ENCODE results near the gene PLA2G6.

DNA sequence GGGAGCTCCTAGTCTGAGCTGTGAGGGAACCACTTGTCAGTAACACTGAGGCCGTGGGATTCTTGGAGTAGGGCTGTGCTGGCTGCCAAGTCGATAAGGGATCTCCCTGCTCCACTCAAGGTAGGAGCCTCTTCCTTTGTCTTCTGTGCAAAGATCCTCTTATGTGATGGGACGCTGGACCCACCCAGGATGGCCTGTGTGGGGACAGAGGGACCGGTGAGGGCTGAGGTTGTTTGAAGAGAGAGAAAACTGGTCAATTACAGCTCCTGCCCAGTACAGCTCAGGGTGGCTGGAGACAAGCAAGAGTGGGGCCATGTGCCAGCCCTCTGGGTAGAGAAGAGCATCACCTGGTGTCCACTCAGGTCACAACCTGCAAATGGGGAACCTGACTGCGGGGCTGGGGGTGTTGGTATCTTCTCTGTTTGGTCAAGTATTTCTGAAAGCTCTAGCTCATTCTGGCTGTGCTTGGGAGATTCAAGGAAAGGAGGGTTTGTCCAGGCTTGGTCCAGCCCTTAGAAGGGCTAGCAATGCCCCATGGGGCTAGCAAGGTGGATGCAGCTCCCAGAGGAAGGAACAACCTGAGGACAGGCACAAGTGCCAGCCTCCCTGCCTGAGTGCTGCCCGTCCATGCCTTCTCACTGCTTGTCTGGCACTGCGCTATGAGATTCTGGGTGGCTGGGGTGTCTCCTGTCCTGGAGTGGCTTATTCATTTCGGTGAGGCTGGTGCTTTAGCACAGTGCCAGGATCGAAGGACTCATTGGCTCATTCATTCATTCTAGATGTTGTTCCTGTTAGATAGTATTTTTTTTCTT, 43.5 kb downstream of the PLA2G6 start:
- TF ChIP-seq SETDB1 (IDR thresholded peaks at IDR 0.05; ENCODE audit: insufficient read length, low read length) (no peak), ZSCAN30 (tag by site-specific recombination; IDR thresholded peaks at IDR 0.05) (no peak), TCF7L2 (IDR thresholded peaks at IDR 0.05; ENCODE audit: borderline replicate concordance, low read depth, low read length) (no peak), ZNF311 (tag by site-specific recombination; IDR thresholded peaks at IDR 0.05; ENCODE audit: borderline replicate concordance) (no peak), ZFP3 (tag by site-specific recombination; IDR thresholded peaks at IDR 0.05; ENCODE audit: low read depth) (no peak), ZNF23 (tag by site-specific recombination; IDR thresholded peaks at IDR 0.05; ENCODE audit: borderline replicate concordance) (no peak), KLF1 (tag by site-specific recombination; IDR thresholded peaks at IDR 0.05) (no peak), MZF1 (tag by site-specific recombination; IDR thresholded peaks at IDR 0.05; ENCODE audit: borderline replicate concordance) (no peak), ZBTB21 (tag by site-specific recombination; IDR thresholded peaks at IDR 0.05) (no peak)
- TF ChIP-seq, protein P1, sequence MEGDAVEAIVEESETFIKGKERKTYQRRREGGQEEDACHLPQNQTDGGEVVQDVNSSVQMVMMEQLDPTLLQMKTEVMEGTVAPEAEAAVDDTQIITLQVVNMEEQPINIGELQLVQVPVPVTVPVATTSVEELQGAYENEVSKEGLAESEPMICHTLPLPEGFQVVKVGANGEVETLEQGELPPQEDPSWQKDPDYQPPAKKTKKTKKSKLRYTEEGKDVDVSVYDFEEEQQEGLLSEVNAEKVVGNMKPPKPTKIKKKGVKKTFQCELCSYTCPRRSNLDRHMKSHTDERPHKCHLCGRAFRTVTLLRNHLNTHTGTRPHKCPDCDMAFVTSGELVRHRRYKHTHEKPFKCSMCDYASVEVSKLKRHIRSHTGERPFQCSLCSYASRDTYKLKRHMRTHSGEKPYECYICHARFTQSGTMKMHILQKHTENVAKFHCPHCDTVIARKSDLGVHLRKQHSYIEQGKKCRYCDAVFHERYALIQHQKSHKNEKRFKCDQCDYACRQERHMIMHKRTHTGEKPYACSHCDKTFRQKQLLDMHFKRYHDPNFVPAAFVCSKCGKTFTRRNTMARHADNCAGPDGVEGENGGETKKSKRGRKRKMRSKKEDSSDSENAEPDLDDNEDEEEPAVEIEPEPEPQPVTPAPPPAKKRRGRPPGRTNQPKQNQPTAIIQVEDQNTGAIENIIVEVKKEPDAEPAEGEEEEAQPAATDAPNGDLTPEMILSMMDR (tag by site-specific recombination; IDR thresholded peaks at IDR 0.05) = no peak
- TF ChIP-seq, protein P2, sequence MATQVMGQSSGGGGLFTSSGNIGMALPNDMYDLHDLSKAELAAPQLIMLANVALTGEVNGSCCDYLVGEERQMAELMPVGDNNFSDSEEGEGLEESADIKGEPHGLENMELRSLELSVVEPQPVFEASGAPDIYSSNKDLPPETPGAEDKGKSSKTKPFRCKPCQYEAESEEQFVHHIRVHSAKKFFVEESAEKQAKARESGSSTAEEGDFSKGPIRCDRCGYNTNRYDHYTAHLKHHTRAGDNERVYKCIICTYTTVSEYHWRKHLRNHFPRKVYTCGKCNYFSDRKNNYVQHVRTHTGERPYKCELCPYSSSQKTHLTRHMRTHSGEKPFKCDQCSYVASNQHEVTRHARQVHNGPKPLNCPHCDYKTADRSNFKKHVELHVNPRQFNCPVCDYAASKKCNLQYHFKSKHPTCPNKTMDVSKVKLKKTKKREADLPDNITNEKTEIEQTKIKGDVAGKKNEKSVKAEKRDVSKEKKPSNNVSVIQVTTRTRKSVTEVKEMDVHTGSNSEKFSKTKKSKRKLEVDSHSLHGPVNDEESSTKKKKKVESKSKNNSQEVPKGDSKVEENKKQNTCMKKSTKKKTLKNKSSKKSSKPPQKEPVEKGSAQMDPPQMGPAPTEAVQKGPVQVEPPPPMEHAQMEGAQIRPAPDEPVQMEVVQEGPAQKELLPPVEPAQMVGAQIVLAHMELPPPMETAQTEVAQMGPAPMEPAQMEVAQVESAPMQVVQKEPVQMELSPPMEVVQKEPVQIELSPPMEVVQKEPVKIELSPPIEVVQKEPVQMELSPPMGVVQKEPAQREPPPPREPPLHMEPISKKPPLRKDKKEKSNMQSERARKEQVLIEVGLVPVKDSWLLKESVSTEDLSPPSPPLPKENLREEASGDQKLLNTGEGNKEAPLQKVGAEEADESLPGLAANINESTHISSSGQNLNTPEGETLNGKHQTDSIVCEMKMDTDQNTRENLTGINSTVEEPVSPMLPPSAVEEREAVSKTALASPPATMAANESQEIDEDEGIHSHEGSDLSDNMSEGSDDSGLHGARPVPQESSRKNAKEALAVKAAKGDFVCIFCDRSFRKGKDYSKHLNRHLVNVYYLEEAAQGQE (tag by site-specific recombination; IDR thresholded peaks at IDR 0.05) = no peak
